ENCODE results near the gene CHD6. TPM values are rescaled to one million over a fixed set of nuclear protein-coding genes. Genes with fewer than 3 reads are reported as not detected.

The CHD6 gene
- total RNA-seq, 1 experiment from 2014 or later = 20.9 TPM

GRCh38 chr20:41380551-41381193 is 237.5 kb downstream of the CHD6 start:
- H3K9me3 ChIP-seq (replicated peaks) = no peaks in the 10 kb centered on the region
- peaks cover 14% of the 10 kb centered on the region for H3K27me3 ChIP-seq (replicated peaks)
- H3K4me3 ChIP-seq = no peak overlapping the region
- no peaks in the 10 kb centered on the region for H3K4me1 ChIP-seq (replicated peaks)
- H3K27ac ChIP-seq = no peak overlapping the region
- DNase-seq (ENCODE audit: low read depth in 1 of 2, low spot score in 2 of 2) = no peak
- no peaks in the 10 kb centered on the region for H3K36me3 ChIP-seq

- H3K9me3 ChIP-seq (replicated peaks) = no peaks in the 10 kb centered on the region
- H3K36me3 ChIP-seq = no peaks in the 10 kb centered on the region
- no peak for DNase-seq (ENCODE audit: low read depth in 1 of 2, low spot score in 2 of 2)
- H3K27ac ChIP-seq = no peak overlapping the region
- H3K4me3 ChIP-seq = no peak overlapping the region
- H3K4me1 ChIP-seq (replicated peaks) = no peaks in the 10 kb centered on the region
- H3K27me3 ChIP-seq (replicated peaks) = peaks cover 14% of the 10 kb centered on the region
Measured at GRCh38 chr20:41379551-41379950, 238.6 kb downstream of the CHD6 start.

- H3K27me3 ChIP-seq (replicated peaks) = peaks cover 14% of the 10 kb centered on the region
- no peaks in the 10 kb centered on the region for H3K4me1 ChIP-seq (replicated peaks)
- H3K4me3 ChIP-seq = no peak overlapping the region
- no peaks in the 10 kb centered on the region for H3K9me3 ChIP-seq (replicated peaks)
- no peak overlapping the region for H3K27ac ChIP-seq
- no peaks in the 10 kb centered on the region for H3K36me3 ChIP-seq
- no peak for DNase-seq (ENCODE audit: low read depth in 1 of 2, low spot score in 2 of 2)
Measured at GRCh38 chr20:41377275-41377674, 240.9 kb downstream of the CHD6 start.

GRCh38 chr20:41376349-41376748 is 241.8 kb downstream of the CHD6 start:
- no peak overlapping the region for H3K27ac ChIP-seq
- no peaks in the 10 kb centered on the region for H3K9me3 ChIP-seq (replicated peaks)
- H3K4me3 ChIP-seq = no peak overlapping the region
- no peaks in the 10 kb centered on the region for H3K36me3 ChIP-seq
- no peaks in the 10 kb centered on the region for H3K4me1 ChIP-seq (replicated peaks)
- H3K27me3 ChIP-seq (replicated peaks) = peaks cover 14% of the 10 kb centered on the region
- DNase-seq (ENCODE audit: low read depth in 1 of 2, low spot score in 2 of 2) = no peak

GRCh38 chr20:41375846-41376245 is 242.3 kb downstream of the CHD6 start:
- H3K4me1 ChIP-seq (replicated peaks) = no peaks in the 10 kb centered on the region
- peaks cover 14% of the 10 kb centered on the region for H3K27me3 ChIP-seq (replicated peaks)
- no peaks in the 10 kb centered on the region for H3K9me3 ChIP-seq (replicated peaks)
- H3K27ac ChIP-seq = no peak overlapping the region
- DNase-seq (ENCODE audit: low read depth in 1 of 2, low spot score in 2 of 2) = no peak
- no peak overlapping the region for H3K4me3 ChIP-seq
- H3K36me3 ChIP-seq = no peaks in the 10 kb centered on the region

- peaks cover 5% of the 10 kb centered on the region for H3K27me3 ChIP-seq (replicated peaks)
- no peak for DNase-seq (ENCODE audit: low read depth in 1 of 2, low spot score in 2 of 2)
- no peak overlapping the region for H3K4me3 ChIP-seq
- no peaks in the 10 kb centered on the region for H3K4me1 ChIP-seq (replicated peaks)
- no peak overlapping the region for H3K27ac ChIP-seq
- no peaks in the 10 kb centered on the region for H3K36me3 ChIP-seq
- H3K9me3 ChIP-seq (replicated peaks) = no peaks in the 10 kb centered on the region
Measured at GRCh38 chr20:41373931-41374920, 244.0 kb downstream of the CHD6 start.

- DNase-seq (ENCODE audit: low read depth in 1 of 2, low spot score in 2 of 2) = no peak
- Histone ChIP-seq H3K36me3 (no peaks in the 10 kb centered on the region), H3K4me1 (replicated peaks) (no peaks in the 10 kb centered on the region), H3K27ac (no peak overlapping the region), H3K4me3 (no peak overlapping the region), H3K27me3 (replicated peaks) (peaks cover 3% of the 10 kb centered on the region), H3K9me3 (replicated peaks) (no peaks in the 10 kb centered on the region)
Measured at GRCh38 chr20:41373251-41373783, 244.9 kb downstream of the CHD6 start.

GRCh38 chr20:41371371-41371770 is 246.8 kb downstream of the CHD6 start:
- Histone ChIP-seq H3K27ac (no peak overlapping the region), H3K36me3 (no peaks in the 10 kb centered on the region), H3K4me3 (no peak overlapping the region), H3K9me3 (replicated peaks) (no peaks in the 10 kb centered on the region), H3K27me3 (replicated peaks) (peaks cover 16% of the 10 kb centered on the region), H3K4me1 (replicated peaks) (no peaks in the 10 kb centered on the region)
- DNase-seq (ENCODE audit: low read depth in 1 of 2, low spot score in 2 of 2) = no peak

- Histone ChIP-seq H3K4me1 (replicated peaks) (peaks cover 3% of the 10 kb centered on the region; the same call in 1 of the 2 replicates), H3K36me3 (no peaks in the 10 kb centered on the region), H3K27ac (no peak overlapping the region), H3K9me3 (replicated peaks) (no peaks in the 10 kb centered on the region), H3K4me3 (no peak overlapping the region), H3K27me3 (replicated peaks) (peaks cover 28% of the 10 kb centered on the region)
- DNase-seq (ENCODE audit: low read depth in 1 of 2, low spot score in 2 of 2) = no peak
Measured at GRCh38 chr20:41370176-41370575, 248.0 kb downstream of the CHD6 start.

GRCh38 chr20:41369673-41370072 is 248.5 kb downstream of the CHD6 start:
- Histone ChIP-seq H3K36me3 (no peaks in the 10 kb centered on the region), H3K9me3 (replicated peaks) (no peaks in the 10 kb centered on the region), H3K27ac (no peak overlapping the region), H3K4me3 (no peak overlapping the region), H3K4me1 (replicated peaks) (peaks cover 3% of the 10 kb centered on the region; the same call in 1 of the 2 replicates), H3K27me3 (replicated peaks) (peaks cover 32% of the 10 kb centered on the region)
- DNase-seq (ENCODE audit: low read depth in 1 of 2, low spot score in 2 of 2) = no peak

- H3K4me1 ChIP-seq (replicated peaks) = peaks cover 3% of the 10 kb centered on the region; the same call in 1 of the 2 replicates
- peaks cover 38% of the 10 kb centered on the region for H3K27me3 ChIP-seq (replicated peaks)
- no peak for DNase-seq (ENCODE audit: low read depth in 1 of 2, low spot score in 2 of 2)
- H3K36me3 ChIP-seq = no peaks in the 10 kb centered on the region
- no peaks in the 10 kb centered on the region for H3K9me3 ChIP-seq (replicated peaks)
- H3K4me3 ChIP-seq = no peak overlapping the region
- H3K27ac ChIP-seq = no peak overlapping the region
Measured at GRCh38 chr20:41367956-41368355, 250.2 kb downstream of the CHD6 start.

GRCh38 chr20:41367393-41367695 is 250.8 kb downstream of the CHD6 start:
- H3K27me3 ChIP-seq (replicated peaks) = peaks cover 38% of the 10 kb centered on the region
- no peak for DNase-seq (ENCODE audit: low read depth in 1 of 2, low spot score in 2 of 2)
- H3K4me1 ChIP-seq (replicated peaks) = peaks cover 3% of the 10 kb centered on the region; the same call in 1 of the 2 replicates
- H3K36me3 ChIP-seq = no peaks in the 10 kb centered on the region
- no peaks in the 10 kb centered on the region for H3K9me3 ChIP-seq (replicated peaks)
- no peak overlapping the region for H3K4me3 ChIP-seq
- H3K27ac ChIP-seq = no peak overlapping the region

GRCh38 chr20:41366546-41367392 is 251.4 kb downstream of the CHD6 start, which contains the start of gene EMILIN3:
Gene EMILIN3 (minus strand): TSS chr20:41366818. CDS start chr20:41366634, 184 bp downstream.
- Histone ChIP-seq H3K36me3 (no peaks in the 10 kb centered on the region), H3K4me1 (replicated peaks) (peaks cover 3% of the 10 kb centered on the region; the same call in 1 of the 2 replicates), H3K9me3 (replicated peaks) (no peaks in the 10 kb centered on the region), H3K4me3 (no peak within 1 kb of the TSS), H3K27me3 (replicated peaks) (peaks cover 38% of the 10 kb centered on the region), H3K27ac (no peak within 1 kb of the TSS)
- DNase-seq (ENCODE audit: low read depth in 1 of 2, low spot score in 2 of 2) = no peak

All from SJSA1 (cell line).